WI38 (cell line): ENCODE measurements around the gene CRY2.
"Not testable (repeated sequence)": the region's sequence is repeated elsewhere in the genome, so short reads cannot be mapped to it uniquely, and the experiment has no call there.

ENCODE experiments used
- H3K4me3 ChIP-seq: 2 replicates; pipeline ENCODE4 v1.5.1; 2011; ENCODE audit warnings: low read depth, mild to moderate bottlenecking, control low read depth, low read length
- CTCF ChIP-seq: IDR thresholded peaks from 2 replicates; pipeline ENCODE4 v1.5.1; 2012; ENCODE audit warnings: low read depth, mild to moderate bottlenecking, control low read depth, low read length

The CRY2 gene

DNA sequence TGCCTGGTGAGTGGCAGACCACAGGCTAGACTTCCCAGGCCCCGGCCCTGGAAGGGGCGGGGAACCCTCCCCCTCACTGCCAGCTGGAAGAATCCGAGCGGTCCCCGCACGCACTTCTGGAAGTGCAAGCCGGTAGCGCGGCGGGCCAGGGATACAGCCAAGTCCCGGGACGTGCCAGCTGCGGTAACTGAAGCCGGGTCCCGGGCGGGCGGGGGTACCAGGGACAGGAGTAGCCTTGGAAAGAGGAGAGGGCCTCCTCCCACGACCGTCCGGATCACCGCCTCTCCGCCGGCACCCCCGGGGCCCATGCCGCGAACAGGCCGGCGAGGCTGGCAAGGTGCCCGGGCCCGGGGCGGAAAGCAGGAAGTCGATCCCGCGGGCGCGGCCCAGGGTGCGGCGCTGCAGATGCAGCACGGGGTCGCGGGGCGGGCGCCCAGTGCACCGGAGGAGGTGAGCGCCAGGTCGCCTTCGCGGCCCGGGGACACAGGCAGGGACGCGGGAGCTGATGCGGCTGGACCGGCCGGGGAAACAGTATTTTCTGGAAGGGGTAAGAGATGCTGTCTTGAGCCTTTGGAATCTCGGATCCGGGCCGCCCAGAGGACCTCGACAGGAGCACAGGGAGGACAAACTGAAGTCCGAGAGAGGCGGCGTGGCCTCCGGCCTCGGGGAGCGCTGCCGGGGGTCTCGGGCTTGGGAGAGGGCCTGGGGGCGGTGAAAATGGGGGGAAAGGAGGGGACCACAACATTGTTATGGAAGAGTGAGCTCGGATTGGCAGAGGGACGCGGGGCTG is 43.1 kb upstream of the CRY2 start:
- H3K4me3 ChIP-seq, result peak overlapping the region; percentile 66
- TF ChIP-seq CTCF, result no peak

- peak within 1 kb of the TSS; percentile 66 for H3K4me3 ChIP-seq
- no peak for TF ChIP-seq CTCF
These were observed 42.4 kb upstream of the CRY2 start, which contains the start of gene SLC35C1 for GRCh38 chr11:45804761-45805304. Gene SLC35C1, plus strand, starts transcription at chr11:45805149. Its CDS starts 653 bp downstream, at chr11:45805802.

DNA sequence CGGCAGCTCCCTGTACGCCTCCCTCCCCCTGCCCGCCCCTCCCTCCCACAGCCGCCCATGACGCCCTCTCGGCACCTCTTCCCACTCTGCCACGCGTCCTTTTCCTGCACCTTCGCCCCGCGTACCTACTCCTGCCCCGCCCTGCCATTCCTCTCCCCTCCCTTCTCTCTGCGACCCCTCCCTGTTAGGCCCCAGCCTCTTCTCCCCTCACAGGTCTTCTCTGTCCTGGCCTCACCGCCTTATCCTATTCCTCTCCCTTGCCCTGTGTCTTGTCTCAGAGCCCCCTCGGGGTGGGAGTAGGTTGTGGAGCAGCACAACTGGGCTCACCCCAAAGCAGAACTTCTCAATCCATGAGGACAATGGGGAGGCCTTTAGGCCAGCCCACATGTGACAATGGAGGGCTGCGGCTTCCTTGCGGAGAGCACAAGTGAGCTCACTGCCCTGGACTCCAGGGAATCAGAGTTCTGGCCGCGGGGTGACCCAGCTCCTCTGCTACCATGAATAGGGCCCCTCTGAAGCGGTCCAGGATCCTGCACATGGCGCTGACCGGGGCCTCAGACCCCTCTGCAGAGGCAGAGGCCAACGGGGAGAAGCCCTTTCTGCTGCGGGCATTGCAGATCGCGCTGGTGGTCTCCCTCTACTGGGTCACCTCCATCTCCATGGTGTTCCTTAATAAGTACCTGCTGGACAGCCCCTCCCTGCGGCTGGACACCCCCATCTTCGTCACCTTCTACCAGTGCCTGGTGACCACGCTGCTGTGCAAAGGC is 41.8 kb upstream of the CRY2 start:
- peak overlapping the region; percentile 66 for H3K4me3 ChIP-seq
- no peak for TF ChIP-seq CTCF

- no peak for TF ChIP-seq CTCF
- peak overlapping the region; percentile 66 for H3K4me3 ChIP-seq
These were observed 41.0 kb upstream of the CRY2 start for GRCh38 chr11:45806072-45806933.

- peak overlapping the region; percentile 66 for H3K4me3 ChIP-seq
- no peak for TF ChIP-seq CTCF
These were observed 40.1 kb upstream of the CRY2 start for GRCh38 chr11:45806937-45807791.

GRCh38 chr11:45807792-45808238 is 39.5 kb upstream of the CRY2 start:
- TF ChIP-seq CTCF, result no peak
- H3K4me3 ChIP-seq, result 0 out of 2 replicates have a peak overlapping the region, but pooled peaks have one; percentile 66

GRCh38 chr11:45808427-45808826 is 38.8 kb upstream of the CRY2 start:
- H3K4me3 ChIP-seq, result not testable (repeated sequence)
